Right lobe of liver (tissue), 6 donors: ENCODE measurements around the gene RBMX2. TPM values are rescaled to one million over a fixed set of nuclear protein-coding genes. Genes with fewer than 3 reads are reported as not detected.
"Not testable (repeated sequence)": the region's sequence is repeated elsewhere in the genome, so short reads cannot be mapped to it uniquely, and the experiment has no call there.

Experiments
- ATAC-seq, 4 donors: fragments of 200-7000 bp; cut with Tn5 transposase; one replicate each; pipeline ENCODE4 v1.9.1; 2020; ENCODE audit warnings: mild to moderate bottlenecking in 4 of 4, moderate library complexity in 4 of 4
- DNase-seq, 3 donors: peaks; one replicate each; pipeline ENCODE4 v3.0.0-alpha.2; 2020
- H3K27ac ChIP-seq, 3 donors: fragments of 200-600 bp; one replicate each; pipeline ENCODE4 v1.8.0; 2022
- H3K27me3 ChIP-seq, 2 donors: fragments of 200-600 bp; one replicate each; pipeline ENCODE4 v1.8.0; 2022
- H3K36me3 ChIP-seq, 4 donors: fragments of 200-600 bp; sonication (generic) in 1 of 4; one replicate each; pipeline versions ENCODE4 v1.5.1 to v1.8.0; 2017 to 2022; ENCODE audit warnings: control low read depth in 1 of 4
- H3K4me1 ChIP-seq, 4 donors: fragments of 200-600 bp; sonication (generic) in 1 of 4; one replicate each; pipeline versions ENCODE4 v1.5.1 to v1.8.0; 2017 to 2022; ENCODE audit warnings: control low read depth in 1 of 4
- H3K4me3 ChIP-seq, 3 donors: fragments of 200-600 bp; one replicate each; pipeline ENCODE4 v1.8.0; 2022
- H3K9me3 ChIP-seq, 4 donors: fragments of 200-600 bp; sonication (generic) in 1 of 4; one replicate each; pipeline versions ENCODE4 v1.5.1 to v1.8.0; 2017 to 2022; ENCODE audit warnings: control low read depth in 1 of 4
- CTCF ChIP-seq, 4 donors: fragments of 200-600 bp in 3 of 4; fragments of 450-650 bp in 1 of 4; IDR thresholded peaks; one replicate each; pipeline versions ENCODE4 v1.5.1 to v1.8.0; 2016 to 2022; ENCODE audit warnings: antibody characterized with exemption in 4 of 4, mild to moderate bottlenecking in 2 of 4
- POLR2A ChIP-seq: fragments of 450-650 bp; IDR thresholded peaks from one replicate; pipeline ENCODE4 v1.6.1; 2017; ENCODE audit warnings: antibody characterized with exemption, mild to moderate bottlenecking
- WGBS: methylation state at CpG from one replicate; pipeline ENCODE4 v1.1.6; 2018; ENCODE audit warnings: low coverage, low lambda C conversion rate; ENCODE audit not compliant: insufficient coverage; ENCODE audit errors: missing lambda C conversion rate; 5-methylcytosine and 5-hydroxymethylcytosine counted together
- intact Hi-C, 2 donors: fragments of 100-400 bp; cut with DNase I; formaldehyde crosslinking; loops; one replicate each; pipeline versions ENCODE4 v1.11.2 to v1.14.1; 2022
- total RNA-seq, 6 experiments: library from RNA; depleted of rRNA in 2 of 6; stranded (reverse); fragments of >200 nt in 2 of 6; fragmentation: NEBNext Ultra II Directional in 3 of 6; extraction: Animal tissue kit (Norgen Biotek cat#: 25700) in 3 of 6; gene quantifications; one replicate each; pipeline versions ENCODE4 v1.1.0 to v1.2.4, GENCODE V29; 2016 to 2023
- donor health status: DM: no; HTN: yes; CAD: no.
- donor health status: DM: no; HTN: no; CAD: no.
- donor health status: DM: no; HTN: no; CAD: no.
- donor health status: DM: no; HTN: yes; CAD: no.
- donor health status: DM: no; HTN: yes; CAD: no.

RBMX2 gene
- total RNA-seq, 6 experiments from 2014 or later = 4.7 to 8.9 (median 6.4) TPM

DNA sequence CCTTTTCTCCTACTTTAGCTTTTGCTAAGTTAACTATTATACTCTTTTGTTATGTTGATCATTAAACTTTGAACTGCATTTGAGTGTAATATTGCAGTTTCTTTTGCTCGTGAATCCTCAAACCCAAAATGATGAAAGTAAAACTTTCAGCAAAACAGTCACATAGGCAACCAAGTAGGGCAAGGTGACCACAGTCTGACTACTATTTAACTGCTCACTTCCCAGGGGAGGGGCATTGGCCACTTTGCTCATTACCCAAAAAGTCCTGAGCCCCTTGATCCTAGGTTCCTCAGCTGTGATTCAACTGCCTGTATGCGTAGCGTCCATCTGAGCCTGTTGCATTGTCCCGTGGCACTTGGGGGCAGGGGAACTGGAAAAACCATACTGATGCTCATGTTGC is 17.0 kb downstream of the RBMX2 start:
- ATAC-seq (no peak), DNase-seq (no peak)
- H3K4me1 ChIP-seq = no peaks in the 10 kb centered on the region
- WGBS = 78% methylated on average over 4 of the region's 4 CpGs
- no peaks in the 10 kb centered on the region for H3K9me3 ChIP-seq
- H3K27me3 ChIP-seq = no peaks in the 10 kb centered on the region
- TF ChIP-seq POLR2A (no peak), CTCF (IDR thresholded peaks at IDR 0.05) (no peak)
- no peak overlapping the region for H3K4me3 ChIP-seq
- H3K36me3 ChIP-seq = no peaks in the 10 kb centered on the region
- intact Hi-C loops = no loop called here
- H3K27ac ChIP-seq = no peak overlapping the region

DNA sequence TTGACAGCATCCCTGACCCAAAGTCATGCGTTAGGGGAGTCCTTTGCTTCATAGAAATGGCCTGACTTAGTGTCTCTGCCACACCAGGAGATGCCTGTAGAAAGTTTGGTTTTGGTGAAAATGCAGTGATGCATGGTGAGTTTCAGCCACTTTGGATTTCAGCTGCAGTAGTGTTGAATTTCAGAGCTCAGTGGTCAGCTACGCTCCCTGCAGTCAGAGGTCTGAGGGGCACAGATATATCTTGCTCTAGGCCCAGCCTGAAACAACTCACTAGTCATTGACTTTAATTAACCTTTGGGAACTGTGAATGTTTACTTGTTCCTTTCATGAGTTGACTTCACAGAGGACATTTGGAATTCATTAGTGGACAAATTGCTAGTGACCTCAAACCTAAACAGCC is 17.5 kb downstream of the RBMX2 start:
- no peaks in the 10 kb centered on the region for H3K4me1 ChIP-seq
- TF ChIP-seq POLR2A (no peak), CTCF (IDR thresholded peaks at IDR 0.05) (no peak)
- no peak overlapping the region for H3K4me3 ChIP-seq
- no peaks in the 10 kb centered on the region for H3K9me3 ChIP-seq
- DNase-seq = no peak
- H3K27me3 ChIP-seq = no peaks in the 10 kb centered on the region
- no peak overlapping the region for H3K27ac ChIP-seq
- no peaks in the 10 kb centered on the region for H3K36me3 ChIP-seq
- 57% methylated on average over 2 of the region's 2 CpGs for WGBS
- no peak for ATAC-seq
- intact Hi-C loops = no loop called here

GRCh38 chrX:130426531-130426930 is 24.7 kb downstream of the RBMX2 start:
- intact Hi-C loops = no loop called here
- Histone ChIP-seq H3K9me3 (no peaks in the 10 kb centered on the region), H3K4me3 (no peak overlapping the region), H3K27ac (no peak overlapping the region), H3K27me3 (no peaks in the 10 kb centered on the region), H3K36me3 (no peaks in the 10 kb centered on the region), H3K4me1 (no peaks in the 10 kb centered on the region)
- WGBS = 79% methylated on average over 6 of the region's 6 CpGs
- no peak for ATAC-seq
- no peak for TF ChIP-seq CTCF (IDR thresholded peaks at IDR 0.05)
- no peak for TF ChIP-seq POLR2A
- DNase-seq = no peak

- H3K27ac ChIP-seq, DNase-seq, H3K9me3 ChIP-seq, H3K4me1 ChIP-seq, H3K4me3 ChIP-seq, ATAC-seq, H3K36me3 ChIP-seq, intact Hi-C loops, H3K27me3 ChIP-seq: not testable (repeated sequence)
- whole genome bisulfite sequencing = 59% methylated on average over 5 of the region's 5 CpGs
These were observed 27.4 kb downstream of the RBMX2 start for GRCh38 chrX:130429236-130429635.

DNA sequence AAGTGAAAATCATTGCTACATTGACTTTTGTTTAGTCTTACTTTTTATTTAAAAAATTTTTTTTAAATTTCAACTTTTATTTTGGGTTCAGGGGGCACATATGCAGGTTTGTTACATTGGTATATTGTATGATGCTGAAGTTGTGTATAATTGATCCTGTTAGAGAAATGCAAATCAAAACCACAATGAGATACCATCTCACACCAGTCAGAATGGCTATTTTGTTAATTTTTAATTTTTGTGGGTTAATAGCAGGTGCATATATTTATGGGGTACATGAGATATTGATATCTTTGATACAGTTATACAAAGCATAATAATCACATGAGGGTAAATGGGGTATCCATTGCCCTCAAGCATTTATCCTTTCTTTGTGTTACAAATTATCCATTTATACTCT is 34.1 kb downstream of the RBMX2 start:
- Histone ChIP-seq H3K9me3 (peaks cover 0 to 4% (median 0%) of the 10 kb centered on the region in 4 donors), H3K4me3 (no peak overlapping the region), H3K27me3 (peaks cover 0 to 5% of the 10 kb centered on the region in 2 donors), H3K27ac (no peak overlapping the region), H3K4me1 (no peaks in the 10 kb centered on the region), H3K36me3 (no peaks in the 10 kb centered on the region)
- no peak for TF ChIP-seq CTCF (IDR thresholded peaks at IDR 0.05)
- DNase-seq (no peak), ATAC-seq (no peak)
- intact Hi-C loops = no loop called here

DNA sequence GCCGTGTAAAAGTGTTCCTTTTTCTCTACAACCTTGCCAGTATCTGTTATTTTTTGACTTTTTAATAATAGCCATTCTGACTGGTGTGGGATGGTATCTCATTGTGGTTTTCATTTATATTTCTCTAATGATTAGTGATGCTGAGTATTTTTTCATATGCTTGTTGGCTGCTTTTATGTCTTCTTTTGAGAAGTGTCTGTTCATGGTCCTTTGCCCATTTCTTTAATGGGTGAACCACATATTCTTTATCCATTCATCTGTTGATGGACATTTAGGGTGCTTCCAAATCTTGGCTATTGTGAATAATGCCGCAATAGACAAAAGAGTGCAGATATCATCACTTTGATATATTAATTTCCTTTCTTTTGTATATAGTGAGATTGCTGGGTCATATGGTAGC is 36.2 kb downstream of the RBMX2 start:
- not testable (repeated sequence) for H3K4me3 ChIP-seq, H3K4me1 ChIP-seq
- WGBS = 54% methylated on average over 2 of the region's 2 CpGs

More for the DNA sequence above, 36.2 kb downstream of the RBMX2 start:
- H3K9me3 ChIP-seq, intact Hi-C loops, H3K36me3 ChIP-seq, H3K27me3 ChIP-seq, DNase-seq, ATAC-seq, H3K27ac ChIP-seq: not testable (repeated sequence)
